Breast epithelium (tissue), 4 donors: Measurements from ENCODE around the gene NKX2-3. TPM values are rescaled to one million over a fixed set of nuclear protein-coding genes. Genes with fewer than 3 reads are reported as not detected.

Source experiments
- DNase-seq, 2 donors: peaks; one replicate each; pipeline ENCODE4 v3.0.0-alpha.2; 2019; ENCODE audit warnings: low spot score in 2 of 2
- H3K27ac ChIP-seq, 2 donors: fragments of 200-600 bp; sonication (generic) in 1 of 2; one replicate each; pipeline ENCODE4 v1.5.1; 2016 to 2019; ENCODE audit warnings: mild to moderate bottlenecking in 1 of 2
- H3K27me3 ChIP-seq, 2 donors: fragments of 200-600 bp; sonication (generic) in 1 of 2; one replicate each; pipeline versions ENCODE4 v1.5.1 to v1.6.0; 2017 to 2019; ENCODE audit warnings: control low read depth in 1 of 2, mild to moderate bottlenecking in 1 of 2
- H3K36me3 ChIP-seq: fragments of 200-600 bp; one replicate; pipeline ENCODE4 v1.5.1; 2019
- H3K4me1 ChIP-seq, 2 donors: fragments of 200-600 bp; sonication (generic); one replicate each; pipeline ENCODE4 v1.5.1; 2016 to 2019; ENCODE audit warnings: control low read depth in 1 of 2
- H3K4me3 ChIP-seq, 3 donors: fragments of 200-600 bp; sonication (generic); 1 replicate in 2 of 3; 2 replicates in 1 of 3; pipeline ENCODE4 v1.5.1; 2016 to 2019; ENCODE audit warnings: mild to moderate bottlenecking in 3 of 3, moderate library complexity in 2 of 3
- H3K9me3 ChIP-seq, 2 donors: fragments of 200-600 bp; sonication (generic) in 1 of 2; one replicate each; pipeline ENCODE4 v1.5.1; 2016 to 2019; ENCODE audit warnings: control low read depth in 1 of 2
- POLR2A ChIP-seq: fragments of 450-650 bp; IDR thresholded peaks from one replicate; pipeline ENCODE4 v1.6.1; 2016; ENCODE audit warnings: antibody characterized with exemption, mild to moderate bottlenecking, moderate library complexity
- POLR2AphosphoS5 ChIP-seq, 3 donors: sonication (generic); formaldehyde crosslinking; IDR thresholded peaks; one replicate each; pipeline ENCODE4 v1.6.1; 2017; ENCODE audit warnings: antibody characterized with exemption in 3 of 3
- intact Hi-C: fragments of 100-400 bp; cut with DNase I; formaldehyde crosslinking; loops from one replicate; pipeline ENCODE4 v1.15.1; 2023; ENCODE audit warnings: low total_unique reads
- total RNA-seq, 3 donors: library from RNA; depleted of rRNA; stranded (reverse); fragments of >200 nt; gene quantifications; one replicate each; pipeline ENCODE4 v1.1.0, GENCODE V29; 2016
- TF ChIP-seq, protein P1 (sequence below), 3 donors: fragments of 450-650 bp; IDR thresholded peaks; one replicate each; pipeline ENCODE4 v1.5.1; 2016 to 2017; ENCODE audit warnings: antibody characterized with exemption in 3 of 3, mild to moderate bottlenecking in 3 of 3, moderate library complexity in 3 of 3

NKX2-3 gene
- total RNA-seq, 3 donors from 2014 or later: 0.15 TPM; not detected in 2

DNA sequence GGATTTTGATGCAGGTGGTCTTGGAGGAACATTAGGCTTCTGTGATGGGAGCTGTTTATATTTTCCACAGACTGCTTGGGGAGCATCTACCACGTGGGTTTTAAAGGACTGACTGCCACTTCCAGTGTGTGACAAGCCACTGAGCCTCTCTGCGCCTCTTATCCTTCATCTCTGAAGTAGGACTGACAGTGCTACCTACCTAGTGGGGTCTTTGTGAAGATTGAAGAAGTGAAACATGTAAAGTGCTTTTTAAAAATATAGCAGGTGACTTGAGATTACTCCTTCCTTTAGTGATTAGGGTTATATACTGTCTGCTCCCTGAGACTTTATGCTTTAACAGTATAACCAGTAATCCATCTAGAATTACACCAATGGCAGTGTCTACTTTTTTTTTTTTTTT lies 29.9 kb downstream of the NKX2-3 start:
- Histone ChIP-seq H3K27me3 (peaks cover 0 to 19% of the 10 kb centered on the region in 2 donors), H3K9me3 (no peaks in the 10 kb centered on the region), H3K4me3 (no peak overlapping the region), H3K4me1 (no peaks in the 10 kb centered on the region), H3K27ac (no peak overlapping the region), H3K36me3 (no peaks in the 10 kb centered on the region)
- intact Hi-C loops: no loop called here
- TF ChIP-seq POLR2AphosphoS5 (IDR thresholded peaks at IDR 0.05) (no peak), POLR2A (no peak)
- TF ChIP-seq, protein P1, sequence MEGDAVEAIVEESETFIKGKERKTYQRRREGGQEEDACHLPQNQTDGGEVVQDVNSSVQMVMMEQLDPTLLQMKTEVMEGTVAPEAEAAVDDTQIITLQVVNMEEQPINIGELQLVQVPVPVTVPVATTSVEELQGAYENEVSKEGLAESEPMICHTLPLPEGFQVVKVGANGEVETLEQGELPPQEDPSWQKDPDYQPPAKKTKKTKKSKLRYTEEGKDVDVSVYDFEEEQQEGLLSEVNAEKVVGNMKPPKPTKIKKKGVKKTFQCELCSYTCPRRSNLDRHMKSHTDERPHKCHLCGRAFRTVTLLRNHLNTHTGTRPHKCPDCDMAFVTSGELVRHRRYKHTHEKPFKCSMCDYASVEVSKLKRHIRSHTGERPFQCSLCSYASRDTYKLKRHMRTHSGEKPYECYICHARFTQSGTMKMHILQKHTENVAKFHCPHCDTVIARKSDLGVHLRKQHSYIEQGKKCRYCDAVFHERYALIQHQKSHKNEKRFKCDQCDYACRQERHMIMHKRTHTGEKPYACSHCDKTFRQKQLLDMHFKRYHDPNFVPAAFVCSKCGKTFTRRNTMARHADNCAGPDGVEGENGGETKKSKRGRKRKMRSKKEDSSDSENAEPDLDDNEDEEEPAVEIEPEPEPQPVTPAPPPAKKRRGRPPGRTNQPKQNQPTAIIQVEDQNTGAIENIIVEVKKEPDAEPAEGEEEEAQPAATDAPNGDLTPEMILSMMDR (IDR thresholded peaks at IDR 0.05): no peak
- no peak for DNase-seq

DNA sequence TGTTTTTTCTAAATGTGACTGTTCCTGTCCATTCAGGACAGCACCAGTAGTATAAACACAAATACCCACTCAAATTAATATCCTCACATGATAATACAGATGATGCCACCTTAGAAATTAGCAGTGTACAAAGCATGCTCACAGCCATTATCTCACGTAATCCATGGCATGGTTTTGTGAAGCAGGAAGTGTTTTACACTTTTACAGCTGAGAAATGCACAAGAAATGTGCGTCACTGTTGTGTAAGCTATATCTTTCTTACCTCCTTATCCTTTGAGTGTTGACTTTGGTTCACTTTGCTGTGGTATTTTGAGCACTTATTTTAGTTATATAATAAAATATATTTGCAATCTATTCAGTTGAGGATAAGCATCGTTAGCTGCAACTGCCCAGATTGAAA lies 31.6 kb downstream of the NKX2-3 start:
- intact Hi-C loops: no loop called here
- DNase-seq: no peak
- no peak for TF ChIP-seq POLR2AphosphoS5 (IDR thresholded peaks at IDR 0.05)
- TF ChIP-seq, protein P1 (IDR thresholded peaks at IDR 0.05): no peak
- no peak for TF ChIP-seq POLR2A
- Histone ChIP-seq H3K27me3 (peaks cover 0 to 6% of the 10 kb centered on the region in 2 donors), H3K4me1 (no peaks in the 10 kb centered on the region), H3K27ac (no peak overlapping the region), H3K9me3 (no peaks in the 10 kb centered on the region), H3K36me3 (no peaks in the 10 kb centered on the region), H3K4me3 (no peak overlapping the region)

- DNase-seq: no peak
- TF ChIP-seq POLR2A: no peak
- TF ChIP-seq, protein P1 (IDR thresholded peaks at IDR 0.05): no peak
- no peak for TF ChIP-seq POLR2AphosphoS5 (IDR thresholded peaks at IDR 0.05)
- no peak overlapping the region for H3K4me3 ChIP-seq
- intact Hi-C loops: no loop called here
- H3K27me3 ChIP-seq: peaks cover 0 to 6% of the 10 kb centered on the region in 2 donors
- H3K27ac ChIP-seq: no peak overlapping the region
- H3K9me3 ChIP-seq: no peaks in the 10 kb centered on the region
- H3K4me1 ChIP-seq: no peaks in the 10 kb centered on the region
- no peaks in the 10 kb centered on the region for H3K36me3 ChIP-seq
Measured at GRCh38 chr10:99565166-99565565, 32.4 kb downstream of the NKX2-3 start.

DNA sequence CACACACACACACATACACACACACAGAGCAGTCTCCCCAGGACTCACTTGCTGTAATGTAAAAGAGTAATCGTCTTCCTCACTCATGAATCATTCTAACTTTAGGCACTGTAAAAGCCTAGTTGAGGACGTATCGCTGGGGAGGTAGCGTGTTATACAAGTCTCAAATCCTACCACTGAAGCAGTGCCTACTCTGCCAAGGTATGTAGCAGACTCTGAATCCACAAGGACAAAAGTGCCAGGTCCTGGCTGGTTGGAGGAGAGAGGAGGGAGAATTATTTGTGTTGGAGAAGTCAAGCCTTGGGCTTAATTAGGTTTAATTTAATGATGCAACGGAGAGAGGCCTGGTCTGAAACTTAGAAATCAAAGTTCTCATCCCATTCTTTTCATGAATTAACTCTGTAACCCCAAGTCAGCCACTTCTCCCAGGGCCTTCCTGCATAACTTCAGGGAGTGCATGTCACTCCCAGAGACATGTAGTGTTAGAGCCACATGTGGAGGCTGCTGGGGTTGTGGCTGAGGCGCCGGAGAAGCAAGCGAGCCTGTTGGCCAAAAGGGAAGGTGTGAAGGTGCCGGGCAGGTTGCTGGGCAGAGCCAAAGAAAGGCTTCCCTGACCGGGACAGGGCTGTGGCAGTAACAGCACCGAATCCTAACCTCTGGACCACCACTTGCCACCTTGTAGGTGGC lies 36.7 kb downstream of the NKX2-3 start:
- intact Hi-C loops: no loop called here
- Histone ChIP-seq H3K27me3 (peaks cover 0 to 6% of the 10 kb centered on the region in 2 donors), H3K4me3 (no peak overlapping the region), H3K27ac (no peak overlapping the region), H3K36me3 (no peaks in the 10 kb centered on the region), H3K9me3 (no peaks in the 10 kb centered on the region), H3K4me1 (no peaks in the 10 kb centered on the region)
- TF ChIP-seq POLR2AphosphoS5 (IDR thresholded peaks at IDR 0.05) (no peak), POLR2A (no peak)
- TF ChIP-seq, protein P1 (IDR thresholded peaks at IDR 0.05): no peak
- no peak for DNase-seq

DNA sequence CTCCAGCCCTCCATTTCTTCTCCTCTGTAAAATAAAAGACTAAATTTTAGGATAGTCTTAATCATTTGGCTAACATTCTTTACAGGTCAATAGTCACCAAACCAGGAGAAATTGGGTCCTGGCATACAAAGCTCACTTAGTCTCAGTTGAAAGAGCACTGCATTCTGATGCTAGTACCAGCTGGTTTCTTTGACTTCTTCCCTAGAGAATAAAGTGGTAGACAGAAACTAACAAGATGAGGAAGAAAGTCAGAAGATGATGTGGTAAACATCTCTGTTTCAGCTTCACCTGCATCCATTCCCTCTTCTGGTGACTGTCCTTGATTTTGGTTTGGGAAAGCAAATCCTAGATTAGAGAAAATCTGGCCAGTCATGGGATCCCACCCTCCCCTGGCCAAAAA lies 37.2 kb downstream of the NKX2-3 start:
- Histone ChIP-seq H3K36me3 (no peaks in the 10 kb centered on the region), H3K9me3 (no peaks in the 10 kb centered on the region), H3K4me3 (no peak overlapping the region), H3K27me3 (peaks cover 0 to 6% of the 10 kb centered on the region in 2 donors), H3K4me1 (no peaks in the 10 kb centered on the region), H3K27ac (no peak overlapping the region)
- TF ChIP-seq POLR2A (no peak), POLR2AphosphoS5 (IDR thresholded peaks at IDR 0.05) (no peak)
- TF ChIP-seq, protein P1 (IDR thresholded peaks at IDR 0.05): no peak
- intact Hi-C loops: no loop called here
- DNase-seq: no peak
